ENCODE measurements around the gene RUSC2. TPM values are rescaled to one million over a fixed set of nuclear protein-coding genes. Genes with fewer than 3 reads are reported as not detected.

Gene RUSC2
- total and polyA plus RNA-seq, 2 of the 13 experiments (the other 11 are each of a cell fraction or from before 2014, with no cell fraction given), result 2.8 to 3.3 TPM

DNA sequence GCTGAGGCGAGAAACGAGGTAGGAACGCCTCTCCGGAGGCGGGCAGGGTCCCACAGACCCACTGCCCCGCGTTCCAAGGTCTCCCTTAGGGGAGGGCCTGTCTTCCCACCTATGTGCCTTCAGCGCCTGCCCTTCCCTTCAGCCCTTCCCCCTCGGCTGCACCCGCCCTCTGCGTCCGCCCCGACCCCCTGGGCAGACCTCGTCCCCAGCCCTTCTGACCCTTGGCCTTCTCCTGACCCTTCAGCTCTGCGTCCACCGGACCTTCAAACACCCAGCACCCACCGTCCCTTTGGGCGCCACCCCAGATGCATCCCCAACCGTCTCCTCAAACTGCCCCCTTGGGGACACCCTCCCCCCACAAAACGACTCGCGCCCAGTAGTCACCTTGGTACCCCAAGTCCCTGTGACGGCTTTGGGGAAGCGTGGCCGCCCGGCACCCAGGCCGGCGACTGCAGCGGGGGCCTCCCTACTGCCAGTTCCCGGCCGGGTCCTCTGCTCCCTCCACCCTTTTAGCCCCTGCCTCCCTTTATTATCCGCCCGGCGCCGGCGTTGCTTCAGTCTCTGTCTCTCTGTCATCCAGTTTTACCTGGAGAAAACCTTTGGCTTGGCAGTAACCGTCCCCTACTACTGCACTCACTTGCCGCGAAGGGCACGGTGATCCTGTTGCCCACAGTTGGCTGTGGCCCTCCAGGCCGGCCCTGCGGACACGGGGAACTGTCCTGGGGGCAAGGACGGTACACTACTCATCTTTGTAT lies 421 bp downstream of the RUSC2 start (continued):
- TF ChIP-seq, protein P1, sequence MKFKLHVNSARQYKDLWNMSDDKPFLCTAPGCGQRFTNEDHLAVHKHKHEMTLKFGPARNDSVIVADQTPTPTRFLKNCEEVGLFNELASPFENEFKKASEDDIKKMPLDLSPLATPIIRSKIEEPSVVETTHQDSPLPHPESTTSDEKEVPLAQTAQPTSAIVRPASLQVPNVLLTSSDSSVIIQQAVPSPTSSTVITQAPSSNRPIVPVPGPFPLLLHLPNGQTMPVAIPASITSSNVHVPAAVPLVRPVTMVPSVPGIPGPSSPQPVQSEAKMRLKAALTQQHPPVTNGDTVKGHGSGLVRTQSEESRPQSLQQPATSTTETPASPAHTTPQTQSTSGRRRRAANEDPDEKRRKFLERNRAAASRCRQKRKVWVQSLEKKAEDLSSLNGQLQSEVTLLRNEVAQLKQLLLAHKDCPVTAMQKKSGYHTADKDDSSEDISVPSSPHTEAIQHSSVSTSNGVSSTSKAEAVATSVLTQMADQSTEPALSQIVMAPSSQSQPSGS (CRISPR knock-in tag; IDR thresholded peaks at IDR 0.05), result no peak
- TF ChIP-seq, protein P2, sequence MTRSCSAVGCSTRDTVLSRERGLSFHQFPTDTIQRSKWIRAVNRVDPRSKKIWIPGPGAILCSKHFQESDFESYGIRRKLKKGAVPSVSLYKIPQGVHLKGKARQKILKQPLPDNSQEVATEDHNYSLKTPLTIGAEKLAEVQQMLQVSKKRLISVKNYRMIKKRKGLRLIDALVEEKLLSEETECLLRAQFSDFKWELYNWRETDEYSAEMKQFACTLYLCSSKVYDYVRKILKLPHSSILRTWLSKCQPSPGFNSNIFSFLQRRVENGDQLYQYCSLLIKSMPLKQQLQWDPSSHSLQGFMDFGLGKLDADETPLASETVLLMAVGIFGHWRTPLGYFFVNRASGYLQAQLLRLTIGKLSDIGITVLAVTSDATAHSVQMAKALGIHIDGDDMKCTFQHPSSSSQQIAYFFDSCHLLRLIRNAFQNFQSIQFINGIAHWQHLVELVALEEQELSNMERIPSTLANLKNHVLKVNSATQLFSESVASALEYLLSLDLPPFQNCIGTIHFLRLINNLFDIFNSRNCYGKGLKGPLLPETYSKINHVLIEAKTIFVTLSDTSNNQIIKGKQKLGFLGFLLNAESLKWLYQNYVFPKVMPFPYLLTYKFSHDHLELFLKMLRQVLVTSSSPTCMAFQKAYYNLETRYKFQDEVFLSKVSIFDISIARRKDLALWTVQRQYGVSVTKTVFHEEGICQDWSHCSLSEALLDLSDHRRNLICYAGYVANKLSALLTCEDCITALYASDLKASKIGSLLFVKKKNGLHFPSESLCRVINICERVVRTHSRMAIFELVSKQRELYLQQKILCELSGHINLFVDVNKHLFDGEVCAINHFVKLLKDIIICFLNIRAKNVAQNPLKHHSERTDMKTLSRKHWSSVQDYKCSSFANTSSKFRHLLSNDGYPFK (CRISPR knock-in tag; IDR thresholded peaks at IDR 0.05; ENCODE audit: borderline replicate concordance), result no peak
- TF ChIP-seq, protein P3, sequence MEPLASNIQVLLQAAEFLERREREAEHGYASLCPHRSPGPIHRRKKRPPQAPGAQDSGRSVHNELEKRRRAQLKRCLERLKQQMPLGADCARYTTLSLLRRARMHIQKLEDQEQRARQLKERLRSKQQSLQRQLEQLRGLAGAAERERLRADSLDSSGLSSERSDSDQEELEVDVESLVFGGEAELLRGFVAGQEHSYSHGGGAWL (CRISPR knock-in tag; IDR thresholded peaks at IDR 0.05), result no peak; the same call in 1 of the 2 replicates
- no peak for TF ChIP-seq SETDB1 (CRISPR knock-in tag; IDR thresholded peaks at IDR 0.05; ENCODE audit: borderline replicate concordance)
- TF ChIP-seq, protein P4, sequence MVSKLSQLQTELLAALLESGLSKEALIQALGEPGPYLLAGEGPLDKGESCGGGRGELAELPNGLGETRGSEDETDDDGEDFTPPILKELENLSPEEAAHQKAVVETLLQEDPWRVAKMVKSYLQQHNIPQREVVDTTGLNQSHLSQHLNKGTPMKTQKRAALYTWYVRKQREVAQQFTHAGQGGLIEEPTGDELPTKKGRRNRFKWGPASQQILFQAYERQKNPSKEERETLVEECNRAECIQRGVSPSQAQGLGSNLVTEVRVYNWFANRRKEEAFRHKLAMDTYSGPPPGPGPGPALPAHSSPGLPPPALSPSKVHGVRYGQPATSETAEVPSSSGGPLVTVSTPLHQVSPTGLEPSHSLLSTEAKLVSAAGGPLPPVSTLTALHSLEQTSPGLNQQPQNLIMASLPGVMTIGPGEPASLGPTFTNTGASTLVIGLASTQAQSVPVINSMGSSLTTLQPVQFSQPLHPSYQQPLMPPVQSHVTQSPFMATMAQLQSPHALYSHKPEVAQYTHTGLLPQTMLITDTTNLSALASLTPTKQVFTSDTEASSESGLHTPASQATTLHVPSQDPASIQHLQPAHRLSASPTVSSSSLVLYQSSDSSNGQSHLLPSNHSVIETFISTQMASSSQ (IDR thresholded peaks at IDR 0.05; ENCODE audit: low read depth), result no peak
- TF ChIP-seq, protein P4 (CRISPR knock-in tag; IDR thresholded peaks at IDR 0.05; ENCODE audit: borderline replicate concordance), result no peak
- no peak for TF ChIP-seq ZSCAN21 (CRISPR knock-in tag; IDR thresholded peaks at IDR 0.05; ENCODE audit: borderline replicate concordance)
- TF ChIP-seq, protein P5, sequence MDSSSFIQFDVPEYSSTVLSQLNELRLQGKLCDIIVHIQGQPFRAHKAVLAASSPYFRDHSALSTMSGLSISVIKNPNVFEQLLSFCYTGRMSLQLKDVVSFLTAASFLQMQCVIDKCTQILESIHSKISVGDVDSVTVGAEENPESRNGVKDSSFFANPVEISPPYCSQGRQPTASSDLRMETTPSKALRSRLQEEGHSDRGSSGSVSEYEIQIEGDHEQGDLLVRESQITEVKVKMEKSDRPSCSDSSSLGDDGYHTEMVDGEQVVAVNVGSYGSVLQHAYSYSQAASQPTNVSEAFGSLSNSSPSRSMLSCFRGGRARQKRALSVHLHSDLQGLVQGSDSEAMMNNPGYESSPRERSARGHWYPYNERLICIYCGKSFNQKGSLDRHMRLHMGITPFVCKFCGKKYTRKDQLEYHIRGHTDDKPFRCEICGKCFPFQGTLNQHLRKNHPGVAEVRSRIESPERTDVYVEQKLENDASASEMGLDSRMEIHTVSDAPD (CRISPR knock-in tag; IDR thresholded peaks at IDR 0.05), result no peak
- TF ChIP-seq ZNF451 (CRISPR knock-in tag; IDR thresholded peaks at IDR 0.05), result no peak; the same call in none of the 2 replicates
- peak; percentile 8 to 58; a peak in 3 of 4 replicates for TF ChIP-seq POLR2A (IDR thresholded peaks at IDR 0.05; ENCODE audit: insufficient read depth in 1 of 2, low read depth in 2 of 2, low read length in 2 of 2)
- TF ChIP-seq ZNF337 (CRISPR knock-in tag; IDR thresholded peaks at IDR 0.05; ENCODE audit: borderline replicate concordance, low read depth), result no peak
- TF ChIP-seq RFX3 (CRISPR knock-in tag; IDR thresholded peaks at IDR 0.05), result no peak
- TF ChIP-seq PPARG (CRISPR knock-in tag; conservative IDR thresholded peaks at IDR 0.05), result no peak
- TF ChIP-seq NR3C1 (CRISPR knock-in tag; IDR thresholded peaks at IDR 0.05), result no peak
- no peak; the same call in 1 of the 2 replicates for TF ChIP-seq PHF8 (CRISPR knock-in tag; IDR thresholded peaks at IDR 0.05)
- TF ChIP-seq, protein P6, sequence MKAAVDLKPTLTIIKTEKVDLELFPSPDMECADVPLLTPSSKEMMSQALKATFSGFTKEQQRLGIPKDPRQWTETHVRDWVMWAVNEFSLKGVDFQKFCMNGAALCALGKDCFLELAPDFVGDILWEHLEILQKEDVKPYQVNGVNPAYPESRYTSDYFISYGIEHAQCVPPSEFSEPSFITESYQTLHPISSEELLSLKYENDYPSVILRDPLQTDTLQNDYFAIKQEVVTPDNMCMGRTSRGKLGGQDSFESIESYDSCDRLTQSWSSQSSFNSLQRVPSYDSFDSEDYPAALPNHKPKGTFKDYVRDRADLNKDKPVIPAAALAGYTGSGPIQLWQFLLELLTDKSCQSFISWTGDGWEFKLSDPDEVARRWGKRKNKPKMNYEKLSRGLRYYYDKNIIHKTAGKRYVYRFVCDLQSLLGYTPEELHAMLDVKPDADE (CRISPR knock-in tag; IDR thresholded peaks at IDR 0.05), result 0 out of 2 replicates have a peak, but pooled peaks have one; percentile 21
- no peak for TF ChIP-seq SMYD3 (CRISPR knock-in tag; IDR thresholded peaks at IDR 0.05)
- TF ChIP-seq RFXANK (CRISPR knock-in tag; IDR thresholded peaks at IDR 0.05), result no peak
